Measurements from ENCODE around the gene UIMC1. TPM values are rescaled to one million over a fixed set of nuclear protein-coding genes. Genes with fewer than 3 reads are reported as not detected.
"Not testable (repeated sequence)": the region's sequence is repeated elsewhere in the genome, so short reads cannot be mapped to it uniquely, and the experiment has no call there.

Gene UIMC1
- 10 to 100 TPM; 12.3 to 93.2 (median 50.0) TPM for total RNA-seq

- H3K36me3 ChIP-seq = no peaks in the 10 kb centered on the region
- H3K27ac ChIP-seq = peak within 1 kb of the TSS; percentile 91 to 95
- H3K9me3 ChIP-seq = no peaks in the 10 kb centered on the region
- H3K4me3 ChIP-seq = peak within 1 kb of the TSS; percentile 64 to 93
- TF ChIP-seq POLR2A (IDR thresholded peaks at IDR 0.05) (peak; percentile 8 to 63), CTCF (IDR thresholded peaks at IDR 0.05) (peak in 2 of 4 experiments; percentile 12 to 17)
- H3K27me3 ChIP-seq = no peaks in the 10 kb centered on the region
- DNase-seq = peak; percentile 88 to 90
- H3K4me1 ChIP-seq = peaks cover 0 to 5% of the 10 kb centered on the region in 2 donors
- intact Hi-C loops (cut with DNase I; ENCODE audit: low total_unique reads) = no loop called here
Measured at GRCh38 chr5:177006265-177006972, at the start of gene UIMC1. Gene UIMC1, minus strand, starts transcription at chr5:177006779. Its CDS starts 24,164 bp downstream, at chr5:176982615.

- Histone ChIP-seq H3K9me3 (no peaks in the 10 kb centered on the region), H3K27me3 (no peaks in the 10 kb centered on the region), H3K36me3 (no peaks in the 10 kb centered on the region), H3K27ac (no peak overlapping the region), H3K4me3 (no peak overlapping the region), H3K4me1 (no peaks in the 10 kb centered on the region)
- DNase-seq = no peak
- TF ChIP-seq POLR2A (IDR thresholded peaks at IDR 0.05) (no peak), CTCF (IDR thresholded peaks at IDR 0.05) (no peak)
- intact Hi-C loops (cut with DNase I; ENCODE audit: low total_unique reads) = no loop called here
Measured at GRCh38 chr5:177049285-177049684, 42.7 kb upstream of the UIMC1 start.

- DNase-seq; H3K36me3 ChIP-seq; H3K27me3 ChIP-seq; H3K4me3 ChIP-seq; H3K9me3 ChIP-seq; H3K4me1 ChIP-seq; intact Hi-C loops (cut with DNase I; ENCODE audit: low total_unique reads); H3K27ac ChIP-seq: not testable (repeated sequence)
Measured at GRCh38 chr5:177048531-177048930, 42.0 kb upstream of the UIMC1 start.

GRCh38 chr5:177045631-177046030 is 39.1 kb upstream of the UIMC1 start:
- no peak for TF ChIP-seq CTCF (IDR thresholded peaks at IDR 0.05)
- no peak for TF ChIP-seq POLR2A (IDR thresholded peaks at IDR 0.05)
- Histone ChIP-seq H3K27ac (no peak overlapping the region), H3K36me3 (no peaks in the 10 kb centered on the region), H3K27me3 (no peaks in the 10 kb centered on the region), H3K9me3 (no peaks in the 10 kb centered on the region), H3K4me1 (no peaks in the 10 kb centered on the region), H3K4me3 (no peak overlapping the region)
- intact Hi-C loops (cut with DNase I; ENCODE audit: low total_unique reads) = no loop called here
- no peak for DNase-seq

- no peaks in the 10 kb centered on the region for H3K36me3 ChIP-seq
- no peaks in the 10 kb centered on the region for H3K9me3 ChIP-seq
- no peaks in the 10 kb centered on the region for H3K4me1 ChIP-seq
- TF ChIP-seq POLR2A (IDR thresholded peaks at IDR 0.05) (no peak), CTCF (IDR thresholded peaks at IDR 0.05) (no peak)
- H3K4me3 ChIP-seq = no peak overlapping the region
- DNase-seq = no peak
- intact Hi-C loops (cut with DNase I; ENCODE audit: low total_unique reads) = no loop called here
- no peak overlapping the region for H3K27ac ChIP-seq
- H3K27me3 ChIP-seq = no peaks in the 10 kb centered on the region
Measured at GRCh38 chr5:177044641-177045040, 38.1 kb upstream of the UIMC1 start.
